Memory B cell (primary cell): Measurements from ENCODE around the gene IFI44L.
A peak's percentile ranks its signal among the peaks of the same experiment; 100 is the strongest.

Experiments used
- ATAC-seq: fragments of 150-1000 bp; cut with Tn5 transposase; 2 replicates; pipeline ENCODE4 v1.10.0; 2021; ENCODE audit warnings: low read depth, mild to moderate bottlenecking, moderate library complexity
- DNase-seq, 2 donors: peaks; one replicate each; pipeline ENCODE4 v3.0.0; 2022; ENCODE audit warnings: low spot score in 2 of 2
- H3K27ac Mint-ChIP-seq: one replicate; pipeline ENCODE4 v1.8.0; 2022; ENCODE audit warnings: mild to moderate bottlenecking, moderate library complexity, mixed read lengths
- H3K27me3 Mint-ChIP-seq: one replicate; pipeline ENCODE4 v1.8.0; 2022; ENCODE audit warnings: mixed read lengths
- H3K36me3 Mint-ChIP-seq: one replicate; pipeline ENCODE4 v1.8.0; 2022; ENCODE audit warnings: mild to moderate bottlenecking, mixed read lengths
- H3K4me1 Mint-ChIP-seq: one replicate; pipeline ENCODE4 v1.8.0; 2022; ENCODE audit warnings: mixed read lengths
- H3K4me3 Mint-ChIP-seq: one replicate; pipeline ENCODE4 v1.8.0; 2022; ENCODE audit warnings: mild to moderate bottlenecking, moderate library complexity, mixed read lengths
- H3K9me3 Mint-ChIP-seq: one replicate; pipeline ENCODE4 v1.8.0; 2022; ENCODE audit warnings: mixed read lengths

IFI44L gene

DNA sequence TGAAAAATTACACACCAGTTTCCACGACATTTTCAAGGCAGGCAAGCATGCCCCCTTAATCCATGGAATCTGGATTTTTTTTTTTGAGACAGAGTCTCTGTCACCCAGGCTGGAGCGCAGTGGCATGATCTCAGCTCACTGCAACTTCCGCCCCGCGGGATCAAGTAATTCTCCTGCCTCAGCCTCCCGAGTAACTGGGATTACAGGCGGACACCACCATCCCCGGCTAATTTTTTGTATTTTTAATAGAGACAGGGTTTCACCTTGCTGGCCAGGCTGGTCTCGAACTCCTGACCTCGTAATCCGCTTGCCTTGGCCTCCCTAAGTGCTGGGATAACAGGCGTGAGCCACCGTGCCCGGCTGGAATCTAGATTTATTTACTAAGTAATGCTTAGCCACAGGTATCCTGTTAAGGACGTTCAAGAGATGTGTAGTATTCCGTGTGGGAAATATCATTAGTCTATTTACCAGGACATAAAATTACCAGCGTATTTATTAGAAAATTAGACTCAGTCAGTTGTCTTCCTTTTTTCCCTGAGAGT is 31.8 kb downstream of the IFI44L start:
- Mint-ChIP-seq H3K36me3 (peaks cover 11% of the 10 kb centered on the region), H3K27ac (no peak overlapping the region), H3K4me3 (no peak overlapping the region), H3K9me3 (peaks cover 4% of the 10 kb centered on the region), H3K4me1 (peaks cover 23% of the 10 kb centered on the region), H3K27me3 (no peaks in the 10 kb centered on the region)
- DNase-seq (no peak), ATAC-seq (no peak)

DNA sequence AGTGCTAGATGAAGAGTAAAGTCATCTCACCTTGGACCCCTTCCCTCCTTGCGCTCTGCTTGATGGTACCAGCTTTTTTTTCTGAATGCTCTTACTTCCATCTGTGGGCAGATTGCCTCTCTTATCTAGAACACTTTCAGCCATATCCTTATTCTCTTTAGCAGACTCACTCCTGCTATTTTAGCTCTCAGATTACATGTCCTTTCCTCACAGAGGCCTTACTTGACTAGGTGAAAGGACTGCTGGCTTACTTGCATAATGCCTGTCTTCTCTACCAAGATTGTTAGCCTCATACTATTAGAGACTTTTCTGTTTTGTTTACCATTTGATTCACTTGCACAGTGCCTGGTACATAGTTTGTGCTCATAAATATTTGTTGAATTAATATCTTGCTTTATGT is 38.7 kb downstream of the IFI44L start:
- Mint-ChIP-seq H3K9me3 (no peaks in the 10 kb centered on the region), H3K27me3 (no peaks in the 10 kb centered on the region), H3K4me1 (no peaks in the 10 kb centered on the region)

DNA sequence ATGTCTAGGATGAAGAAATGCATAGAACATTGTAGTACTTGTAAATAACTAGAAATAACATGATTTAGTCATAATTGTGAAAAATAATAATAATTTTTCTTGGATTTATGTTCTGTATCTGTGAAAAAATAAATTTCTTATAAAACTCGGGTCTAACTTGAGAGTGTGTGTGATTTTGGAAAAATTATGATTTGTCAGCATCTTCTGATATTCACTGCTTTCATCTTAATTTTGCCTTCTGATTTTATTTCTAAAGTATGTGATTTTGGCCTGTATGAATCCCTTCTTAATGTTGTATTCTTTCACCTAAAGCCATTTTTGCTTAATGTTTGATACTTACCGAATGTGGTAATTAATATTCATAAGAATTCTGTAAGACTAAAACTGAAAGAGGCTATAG is 43.7 kb downstream of the IFI44L start:
- H3K4me1 Mint-ChIP-seq = no peaks in the 10 kb centered on the region
- H3K36me3 Mint-ChIP-seq = peaks cover 22% of the 10 kb centered on the region
- ATAC-seq = no peak
- no peak overlapping the region for H3K4me3 Mint-ChIP-seq
- peaks cover 1% of the 10 kb centered on the region for H3K27me3 Mint-ChIP-seq
- H3K9me3 Mint-ChIP-seq = no peaks in the 10 kb centered on the region
- DNase-seq = no peak
- H3K27ac Mint-ChIP-seq = no peak overlapping the region

More for the DNA sequence above, 38.7 kb downstream of the IFI44L start:
- no peak for ATAC-seq
- DNase-seq = no peak
- Mint-ChIP-seq H3K27ac (no peak overlapping the region), H3K4me3 (no peak overlapping the region), H3K36me3 (peaks cover 32% of the 10 kb centered on the region)

DNA sequence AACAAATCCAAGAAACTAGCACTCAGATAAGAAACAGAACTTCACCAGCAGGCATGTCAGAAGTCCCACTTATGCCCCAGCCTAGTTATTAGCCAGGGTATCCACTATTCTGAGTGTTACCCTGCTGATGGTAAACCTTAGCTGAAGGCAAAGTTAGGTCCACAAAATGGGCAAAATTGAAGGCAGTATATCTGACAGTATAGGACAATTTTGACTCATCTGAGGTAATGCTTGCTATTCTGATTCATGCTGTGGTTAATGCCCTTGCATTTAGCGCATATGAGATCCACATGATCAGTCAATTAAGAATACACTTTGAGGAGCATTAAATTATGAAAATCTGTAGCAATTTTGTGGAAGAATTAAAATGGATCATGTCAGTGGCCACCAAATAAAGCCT is 44.5 kb downstream of the IFI44L start:
- ATAC-seq (no peak), DNase-seq (no peak)
- Mint-ChIP-seq H3K27ac (no peak overlapping the region), H3K4me3 (no peak overlapping the region), H3K4me1 (no peaks in the 10 kb centered on the region), H3K9me3 (no peaks in the 10 kb centered on the region), H3K36me3 (peaks cover 18% of the 10 kb centered on the region), H3K27me3 (peaks cover 1% of the 10 kb centered on the region)

DNA sequence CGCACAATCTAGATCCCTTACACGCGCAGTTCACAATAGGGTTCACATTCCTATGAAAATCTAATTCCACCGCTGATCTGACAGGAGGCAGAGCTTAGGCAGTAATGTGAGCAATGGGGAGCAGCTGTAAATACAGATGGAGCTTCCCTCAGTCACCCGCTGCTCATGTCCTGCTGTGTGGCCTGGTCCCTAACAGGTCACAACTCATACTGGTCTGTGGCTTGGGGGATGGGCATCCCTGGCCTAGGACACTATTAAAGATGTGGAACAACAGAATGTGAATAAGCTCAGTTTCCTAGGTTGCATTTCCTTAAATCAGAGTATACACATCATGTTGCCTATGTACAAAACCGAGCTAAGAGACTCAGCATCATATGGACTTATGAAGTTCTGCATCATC is 45.6 kb downstream of the IFI44L start:
- ATAC-seq (no peak), DNase-seq (no peak)
- H3K9me3 Mint-ChIP-seq = no peaks in the 10 kb centered on the region
- H3K36me3 Mint-ChIP-seq = peaks cover 11% of the 10 kb centered on the region
- H3K4me1 Mint-ChIP-seq = no peaks in the 10 kb centered on the region
- H3K4me3 Mint-ChIP-seq = no peak overlapping the region
- H3K27ac Mint-ChIP-seq = no peak overlapping the region
- peaks cover 1% of the 10 kb centered on the region for H3K27me3 Mint-ChIP-seq

DNA sequence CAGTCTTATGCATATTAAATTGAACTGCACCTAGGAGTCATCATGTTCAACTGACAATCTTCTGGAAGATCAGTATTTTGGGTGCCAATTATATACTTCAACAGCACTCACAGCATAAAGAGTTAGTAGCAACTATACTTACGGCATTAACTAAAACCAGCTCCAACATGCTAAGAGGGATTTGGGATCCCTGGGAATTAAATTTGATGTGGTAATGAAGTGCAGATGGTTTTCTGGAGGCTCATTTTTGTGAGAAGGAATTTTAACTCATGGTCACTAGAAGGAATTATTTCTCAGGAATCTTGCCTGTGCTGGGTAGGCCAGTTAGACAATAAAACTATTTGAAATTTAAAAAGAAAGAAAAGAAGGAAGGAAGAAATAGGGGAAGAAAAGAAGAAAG is 47.7 kb downstream of the IFI44L start:
- no peak for DNase-seq
- peaks cover 1% of the 10 kb centered on the region for H3K27me3 Mint-ChIP-seq
- no peak overlapping the region for H3K27ac Mint-ChIP-seq
- H3K9me3 Mint-ChIP-seq = no peaks in the 10 kb centered on the region
- no peak overlapping the region for H3K4me3 Mint-ChIP-seq
- no peak for ATAC-seq
- peaks cover 4% of the 10 kb centered on the region for H3K36me3 Mint-ChIP-seq
- no peaks in the 10 kb centered on the region for H3K4me1 Mint-ChIP-seq

DNA sequence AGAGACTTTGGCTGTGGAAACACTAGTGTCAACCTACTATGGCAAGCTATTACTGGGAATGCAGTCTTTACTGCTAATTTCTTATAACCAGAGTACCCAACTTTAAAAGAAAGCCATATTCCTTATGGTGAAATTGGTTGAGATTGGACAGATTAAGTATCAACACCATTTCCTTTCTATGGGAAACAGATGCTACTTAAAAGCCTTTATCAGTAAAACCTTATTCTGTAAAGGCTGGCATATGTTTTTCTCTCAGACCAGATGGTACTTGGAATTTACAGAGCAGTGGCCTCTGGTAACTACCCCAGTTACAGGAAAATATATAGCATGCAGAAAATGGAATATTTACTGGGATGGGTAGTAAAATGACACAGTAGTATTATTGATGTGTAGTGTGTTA is 48.2 kb downstream of the IFI44L start:
- Mint-ChIP-seq H3K4me1 (no peaks in the 10 kb centered on the region), H3K27ac (no peak overlapping the region), H3K4me3 (no peak overlapping the region), H3K36me3 (peaks cover 1% of the 10 kb centered on the region), H3K27me3 (peaks cover 1% of the 10 kb centered on the region), H3K9me3 (no peaks in the 10 kb centered on the region)
- DNase-seq = no peak
- ATAC-seq = no peak

DNA sequence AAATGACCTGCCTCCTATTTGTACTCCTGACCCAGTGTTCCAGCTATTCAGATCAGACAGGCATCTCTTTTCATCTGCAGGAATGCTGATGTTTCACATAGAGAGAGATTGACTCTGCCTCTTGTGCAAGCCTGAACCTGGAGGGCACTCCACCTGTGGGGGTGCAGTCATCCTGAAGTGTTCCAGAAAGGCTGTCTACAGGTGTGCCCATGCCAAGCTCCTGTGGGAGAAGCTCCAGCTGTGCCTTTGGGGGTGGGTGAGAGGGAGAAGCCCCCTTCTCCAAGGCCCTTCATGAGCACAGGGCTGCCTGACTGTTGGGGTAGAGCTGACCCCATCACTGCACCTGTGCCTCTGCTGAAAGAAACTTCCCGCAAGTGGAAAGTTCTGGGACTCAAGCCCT is 52.2 kb downstream of the IFI44L start:
- no peaks in the 10 kb centered on the region for H3K36me3 Mint-ChIP-seq
- no peak overlapping the region for H3K4me3 Mint-ChIP-seq
- ATAC-seq = no peak
- H3K9me3 Mint-ChIP-seq = no peaks in the 10 kb centered on the region
- DNase-seq = no peak
- H3K27me3 Mint-ChIP-seq = no peaks in the 10 kb centered on the region
- no peak overlapping the region for H3K27ac Mint-ChIP-seq
- H3K4me1 Mint-ChIP-seq = no peaks in the 10 kb centered on the region

DNA sequence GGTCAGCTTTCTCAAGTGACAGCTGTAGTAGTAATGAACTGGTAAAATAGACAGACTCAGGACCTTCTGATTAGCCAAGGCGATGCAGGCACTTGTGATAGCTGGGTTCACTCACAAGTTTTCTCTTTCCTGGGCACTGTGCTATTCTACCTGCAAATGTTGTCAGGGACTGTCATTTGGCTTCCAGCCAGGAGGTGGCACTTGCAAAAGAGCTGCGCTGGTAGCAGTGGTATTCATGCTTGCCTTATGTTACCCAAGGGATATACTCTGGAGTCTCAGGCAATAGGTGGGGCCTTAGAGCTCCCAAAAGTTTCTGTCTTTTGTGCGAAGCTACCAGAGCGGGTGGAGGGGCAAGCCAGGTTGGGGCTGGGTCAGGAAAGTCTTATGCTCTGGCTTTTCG is 52.9 kb downstream of the IFI44L start:
- no peak overlapping the region for H3K4me3 Mint-ChIP-seq

DNA sequence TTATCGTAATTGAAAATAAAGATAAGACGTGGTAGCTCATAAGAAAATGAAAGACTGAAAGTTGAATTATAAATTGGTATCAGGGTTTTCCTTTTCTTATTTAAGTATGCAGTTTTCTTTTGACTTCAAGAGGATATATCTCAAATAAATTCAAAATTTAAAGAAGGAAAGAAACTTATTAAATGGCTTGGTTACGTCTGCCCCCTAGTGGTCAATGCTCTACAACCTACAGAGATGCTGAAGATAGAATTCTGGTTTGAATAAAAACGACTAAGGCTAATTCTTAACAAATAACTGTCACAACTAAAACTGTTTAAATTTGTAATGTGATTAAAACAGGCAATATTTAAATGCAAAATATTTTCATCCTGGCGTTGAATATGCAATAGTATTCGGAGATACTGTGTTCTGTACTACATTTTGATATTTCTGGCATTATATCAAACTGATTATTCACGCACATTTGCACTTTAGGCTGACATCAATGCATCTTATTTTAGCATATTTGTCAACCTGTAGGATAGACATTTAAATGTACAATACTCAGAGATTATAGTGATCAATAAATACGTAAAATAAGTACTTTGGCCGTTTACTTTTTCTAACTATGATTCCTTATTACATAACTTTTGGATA is 56.2 kb downstream of the IFI44L start:
- H3K9me3 Mint-ChIP-seq = no peaks in the 10 kb centered on the region

More for the DNA sequence above, 52.9 kb downstream of the IFI44L start:
- Mint-ChIP-seq H3K4me1 (no peaks in the 10 kb centered on the region), H3K27me3 (no peaks in the 10 kb centered on the region), H3K27ac (no peak overlapping the region), H3K36me3 (no peaks in the 10 kb centered on the region), H3K9me3 (no peaks in the 10 kb centered on the region)
- DNase-seq (no peak), ATAC-seq (no peak)

DNA sequence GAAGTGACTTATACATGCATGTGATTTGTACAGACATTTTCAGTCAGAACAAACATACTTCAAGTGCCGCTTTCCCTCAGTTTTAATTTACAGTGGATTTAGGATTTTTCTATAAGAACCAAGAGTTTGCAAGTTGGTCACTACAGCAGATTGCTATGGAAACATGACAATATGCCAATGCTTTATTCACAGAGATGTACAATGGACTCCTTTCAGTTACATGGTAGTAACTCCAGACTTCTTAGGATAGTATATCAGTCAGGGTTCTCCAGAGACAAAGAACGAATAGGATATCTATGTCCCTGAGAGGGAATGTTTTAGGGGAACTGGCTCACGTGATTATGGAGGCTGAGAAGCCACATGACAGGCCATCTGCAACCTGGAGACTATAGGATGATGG is 56.7 kb downstream of the IFI44L start:
- Mint-ChIP-seq H3K27me3 (no peaks in the 10 kb centered on the region), H3K36me3 (no peaks in the 10 kb centered on the region), H3K4me1 (no peaks in the 10 kb centered on the region), H3K27ac (no peak overlapping the region), H3K4me3 (no peak overlapping the region), H3K9me3 (no peaks in the 10 kb centered on the region)
- DNase-seq (no peak), ATAC-seq (no peak)

More for the DNA sequence above, 56.2 kb downstream of the IFI44L start:
- Mint-ChIP-seq H3K4me1 (no peaks in the 10 kb centered on the region), H3K36me3 (no peaks in the 10 kb centered on the region), H3K4me3 (no peak overlapping the region), H3K27me3 (no peaks in the 10 kb centered on the region), H3K27ac (no peak overlapping the region)
- DNase-seq (peak; percentile 34 to 43), ATAC-seq (no peak)

DNA sequence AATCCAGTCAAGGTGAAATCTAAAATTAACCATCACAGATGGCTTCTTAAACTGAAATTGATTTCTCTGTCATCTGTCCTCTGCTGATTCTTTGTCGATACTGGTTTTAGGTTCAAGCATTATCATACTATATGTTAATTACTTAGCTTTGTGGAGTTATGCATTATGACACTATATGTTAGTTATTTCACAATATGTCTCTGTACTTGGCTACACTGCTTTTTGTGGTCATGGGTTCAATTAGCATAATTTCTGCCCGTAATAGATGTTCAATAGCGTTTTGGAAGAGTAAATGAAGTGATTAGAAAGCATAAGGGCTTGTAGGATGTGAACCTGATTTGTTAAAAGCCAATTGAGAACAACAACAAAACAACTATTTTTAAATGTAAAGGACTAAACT is 57.5 kb downstream of the IFI44L start:
- H3K27ac Mint-ChIP-seq = no peak overlapping the region
- H3K4me1 Mint-ChIP-seq = no peaks in the 10 kb centered on the region
- no peak for ATAC-seq
- H3K36me3 Mint-ChIP-seq = no peaks in the 10 kb centered on the region
- H3K4me3 Mint-ChIP-seq = no peak overlapping the region
- H3K9me3 Mint-ChIP-seq = no peaks in the 10 kb centered on the region
- DNase-seq = no peak
- no peaks in the 10 kb centered on the region for H3K27me3 Mint-ChIP-seq

DNA sequence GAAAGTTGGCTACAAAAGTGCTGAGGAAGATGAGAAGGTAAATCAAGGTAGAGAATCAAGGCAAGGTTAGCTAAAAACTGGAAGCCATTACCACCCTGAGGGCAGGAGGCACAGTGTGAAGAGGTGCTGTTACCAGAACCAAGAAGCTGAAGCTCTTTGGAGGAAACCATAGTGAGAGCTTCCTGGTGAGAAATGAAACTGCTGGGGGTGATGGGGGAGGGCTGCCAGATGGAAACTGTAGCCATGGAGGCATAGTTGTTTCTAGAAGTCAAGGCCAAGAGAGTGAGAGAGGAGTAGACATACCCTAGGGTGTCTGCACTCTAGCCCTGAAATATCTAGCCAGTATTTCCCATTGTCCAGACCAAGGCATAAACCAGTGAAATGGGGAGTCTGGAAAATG is 58.1 kb downstream of the IFI44L start:
- no peak overlapping the region for H3K27ac Mint-ChIP-seq
- no peaks in the 10 kb centered on the region for H3K4me1 Mint-ChIP-seq

DNA sequence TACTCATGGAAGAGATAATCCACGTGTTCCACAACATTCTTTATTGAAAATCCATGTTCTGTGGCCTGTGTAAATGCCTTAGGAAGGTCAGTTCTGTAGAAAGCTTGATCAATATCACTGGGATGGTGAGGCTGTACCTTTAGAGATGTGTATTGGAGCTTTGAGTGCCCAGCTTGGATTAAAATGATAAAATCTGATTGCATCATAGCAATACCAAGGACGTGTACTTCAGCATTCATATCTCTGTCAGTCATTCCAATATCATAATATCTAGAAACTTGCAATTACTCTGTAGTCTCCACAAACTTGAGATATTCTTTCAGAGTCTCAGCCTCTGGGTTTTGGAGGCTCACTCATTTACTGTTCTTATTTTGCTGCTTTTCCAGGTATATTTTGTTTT is 61.0 kb downstream of the IFI44L start:
- Mint-ChIP-seq H3K27ac (no peak overlapping the region), H3K27me3 (no peaks in the 10 kb centered on the region), H3K9me3 (no peaks in the 10 kb centered on the region), H3K4me3 (no peak overlapping the region), H3K36me3 (no peaks in the 10 kb centered on the region), H3K4me1 (no peaks in the 10 kb centered on the region)
- no peak for DNase-seq
- no peak for ATAC-seq

More for the DNA sequence above, 58.1 kb downstream of the IFI44L start:
- H3K36me3 Mint-ChIP-seq = no peaks in the 10 kb centered on the region
- ATAC-seq = no peak
- H3K4me3 Mint-ChIP-seq = no peak overlapping the region
- DNase-seq = no peak
- no peaks in the 10 kb centered on the region for H3K9me3 Mint-ChIP-seq
- H3K27me3 Mint-ChIP-seq = no peaks in the 10 kb centered on the region

DNA sequence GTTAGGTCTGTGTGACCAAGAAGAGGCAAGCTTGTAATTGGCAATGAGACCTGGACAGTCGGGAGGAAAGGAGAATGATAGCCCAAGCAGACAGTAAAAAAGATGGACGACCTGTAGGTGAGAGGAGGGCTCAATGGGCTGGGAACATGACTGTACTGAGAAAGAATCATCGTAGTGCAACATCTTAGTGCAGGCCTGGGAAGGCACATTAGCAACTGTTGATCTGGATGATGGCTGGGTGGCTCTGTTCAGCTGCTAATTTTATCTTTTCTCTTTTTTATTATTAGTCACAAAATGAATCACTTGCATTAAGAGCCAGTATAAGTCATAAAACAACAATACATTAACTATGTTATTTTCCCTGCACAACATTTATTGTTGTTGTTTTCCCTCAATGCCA is 62.2 kb downstream of the IFI44L start:
- DNase-seq (no peak), ATAC-seq (no peak)
- H3K4me3 Mint-ChIP-seq = no peak overlapping the region
- no peak overlapping the region for H3K27ac Mint-ChIP-seq
- H3K9me3 Mint-ChIP-seq = no peaks in the 10 kb centered on the region
- H3K27me3 Mint-ChIP-seq = no peaks in the 10 kb centered on the region
- no peaks in the 10 kb centered on the region for H3K4me1 Mint-ChIP-seq
- H3K36me3 Mint-ChIP-seq = no peaks in the 10 kb centered on the region
